Endothelial cell of umbilical vein (primary cell): ENCODE results near the gene ALDOC. TPM values are rescaled to one million over a fixed set of nuclear protein-coding genes. Genes with fewer than 3 reads are reported as not detected.

Experiments used
- BruUV-seq: library from RNA; stranded (reverse); fragments of 400-500 nt; replicated peaks from 2 replicates; lab custom pipeline; 2021; lab: Mats Ljungman, UMichigan
- CTCF ChIA-PET: fragments of 300-600, 350-600 bp; sonication (Branson Sonifier 250); formaldehyde crosslinking; loops from one replicate; lab custom pipeline; 2021; ENCODE audit warnings: antibody characterized with exemption, inconsistent platforms; lab: Charles Lee
- POLR2A ChIA-PET: fragments of 300-600, 350-600 bp; sonication (Branson Sonifier 250); formaldehyde crosslinking; loops from one replicate; lab custom pipeline; 2021; ENCODE audit warnings: antibody characterized with exemption, inconsistent platforms; lab: Charles Lee
- DNase-seq: peaks from one replicate; pipeline ENCODE4 v3.0.0-alpha.2; 2011; ENCODE audit warnings: low read depth, low spot score
- FAIRE-seq: peaks from 2 replicates; lab custom pipeline; 2011; peaks lifted over from hg19 to GRCh38; lab: Jason Lieb, UNC
- H2AFZ ChIP-seq: 2 replicates; pipeline ENCODE4 v1.6.0; 2012; ENCODE audit warnings: low read depth, low read length, control low read depth, inconsistent platforms
- H3K27ac ChIP-seq: 2 replicates; pipeline ENCODE4 v1.5.1; 2011; ENCODE audit warnings: low read depth, mild to moderate bottlenecking, control low read depth, low read length, moderate library complexity; ENCODE audit not compliant: insufficient read depth
- H3K27me3 ChIP-seq, 2 experiments: 2 replicates each; pipeline versions ENCODE4 v1.6.0 to v1.6.1; 2011; ENCODE audit warnings: low read length in 2 of 2, mixed read lengths in 1 of 2; ENCODE audit not compliant: control insufficient read depth in 2 of 2, insufficient read depth in 2 of 2
- H3K36me3 ChIP-seq, 2 experiments: 2 replicates in 1 of 2; 3 replicates in 1 of 2; pipeline ENCODE4 v1.5.1; 2011; ENCODE audit warnings: low read length in 2 of 2, mild to moderate bottlenecking in 1 of 2, moderate library complexity in 1 of 2; ENCODE audit not compliant: control insufficient read depth in 2 of 2, insufficient read depth in 2 of 2; ENCODE audit errors: extremely low read depth in 1 of 2
- H3K4me1 ChIP-seq: 3 replicates; pipeline ENCODE4 v1.5.1; 2011; ENCODE audit warnings: mild to moderate bottlenecking, low read length; ENCODE audit not compliant: control insufficient read depth, insufficient read depth; ENCODE audit errors: extremely low read depth
- H3K4me2 ChIP-seq: 2 replicates; pipeline ENCODE4 v1.6.1; 2011; ENCODE audit warnings: low read length, control low read depth, mixed read lengths; ENCODE audit not compliant: insufficient read depth
- H3K4me3 ChIP-seq, 3 experiments: fragments of 200-600 bp in 1 of 3; sonication (generic), shearing (Covaris generic) in 1 of 3; replicated peaks in 1 of 3; 2 replicates each; pipeline ENCODE4 v1.5.1; 2011 to 2016; ENCODE audit warnings: control low read depth in 3 of 3, low read length in 3 of 3, mild to moderate bottlenecking in 2 of 3, inconsistent platforms in 1 of 3, low read depth in 1 of 3, moderate library complexity in 1 of 3; ENCODE audit not compliant: insufficient read depth in 1 of 3
- H3K79me2 ChIP-seq: 2 replicates; pipeline ENCODE4 v1.6.0; 2012; ENCODE audit warnings: low read length, inconsistent platforms; ENCODE audit not compliant: control insufficient read depth, insufficient read depth
- H3K9ac ChIP-seq: replicated peaks from 2 replicates; pipeline ENCODE3; 2011; ENCODE audit warnings: low read length, control low read depth; ENCODE audit not compliant: insufficient read depth; ENCODE audit errors: extremely low read depth
- H3K9me1 ChIP-seq: replicated peaks from 3 replicates; pipeline ENCODE4 v1.6.0; 2011; ENCODE audit warnings: mild to moderate bottlenecking, low read length; ENCODE audit not compliant: control insufficient read depth, insufficient read depth; ENCODE audit errors: extremely low read depth
- H3K9me3 ChIP-seq: replicated peaks from 2 replicates; pipeline ENCODE4 v1.5.1; 2012; ENCODE audit warnings: low read length, inconsistent platforms; ENCODE audit not compliant: control insufficient read depth, insufficient read depth
- H4K20me1 ChIP-seq: replicated peaks from 2 replicates; pipeline ENCODE3; 2011; ENCODE audit warnings: mild to moderate bottlenecking, low read length; ENCODE audit not compliant: control insufficient read depth, insufficient read depth; ENCODE audit errors: extremely low read depth
- EZH2 ChIP-seq: IDR thresholded peaks from 2 replicates; pipeline ENCODE4 v1.6.1; 2012; ENCODE audit warnings: borderline replicate concordance, low read depth, mild to moderate bottlenecking, moderate library complexity, low read length, inconsistent platforms; ENCODE audit not compliant: severe bottlenecking
- FOS ChIP-seq: IDR thresholded peaks from 2 replicates; pipeline ENCODE4 v1.6.1; 2011; ENCODE audit warnings: mild to moderate bottlenecking, low read length, moderate library complexity, borderline replicate concordance; ENCODE audit not compliant: insufficient read depth
- GATA2 ChIP-seq: IDR thresholded peaks from 2 replicates; pipeline ENCODE4 v1.7.0; 2011; ENCODE audit warnings: low read depth, mild to moderate bottlenecking, moderate library complexity, mixed read lengths, low read length; ENCODE audit not compliant: insufficient read length, insufficient read depth
- JUN ChIP-seq: IDR thresholded peaks from 2 replicates; pipeline ENCODE4 v1.6.1; 2011; ENCODE audit warnings: borderline replicate concordance, low read depth; ENCODE audit not compliant: insufficient read length, insufficient read depth
- MYC ChIP-seq: IDR thresholded peaks from one replicate; pipeline ENCODE4 v1.6.1; 2011; ENCODE audit warnings: mild to moderate bottlenecking, low read depth, low read length
- POLR2A ChIP-seq: IDR thresholded peaks from 2 replicates; pipeline ENCODE4 v1.6.1; 2012; ENCODE audit warnings: low read depth, mild to moderate bottlenecking, control low read depth, low read length
- POLR2AphosphoS5 ChIP-seq: IDR thresholded peaks from 2 replicates; pipeline ENCODE4 v1.6.1; 2012; ENCODE audit warnings: low read depth, mild to moderate bottlenecking, control low read depth, low read length, moderate library complexity; ENCODE audit not compliant: insufficient read depth
- dilution Hi-C: fragments of 300-500 bp; cut with MboI; formaldehyde crosslinking; loops from one replicate; pipeline ENCODE4 v1.15.0; 2019; ENCODE audit warnings: low sequenced_read_pairs; ENCODE audit not compliant: extremely low pct_ligation_motif_present
- intact Hi-C: fragments of 100-400 bp; cut with micrococcal nuclease; formaldehyde crosslinking; loops from one replicate; pipeline ENCODE4 v1.10.0; 2022
- polyA plus RNA-seq, 4 experiments: library from polyadenylated mRNA; depleted of rRNA in 3 of 4; stranded (reverse) in 3 of 4; unstranded in 1 of 4; fragments of >200 nt; gene quantifications; 2 replicates each; pipeline versions ENCODE4 v1.2.1 to v1.2.3, GENCODE V29; 2011 to 2012; ENCODE audit warnings: missing spikeins in 1 of 4
- total RNA-seq: library from RNA; stranded (reverse); gene quantifications from 2 replicates; pipeline ENCODE4 v1.2.3, GENCODE V29; 2021
- TF ChIP-seq, protein P1 (sequence below): IDR thresholded peaks from 2 replicates; pipeline ENCODE4 v1.6.1; 2011; ENCODE audit not compliant: insufficient read depth, insufficient read length
- TF ChIP-seq, protein P2 (sequence below), 2 donors: IDR thresholded peaks; 1 replicate in 1 of 2; 2 replicates in 1 of 2; pipeline ENCODE4 v1.5.1; 2011; ENCODE audit warnings: low read length in 2 of 2, mild to moderate bottlenecking in 2 of 2, moderate library complexity in 2 of 2, control low read depth in 1 of 2, inconsistent platforms in 1 of 2, low read depth in 1 of 2; ENCODE audit not compliant: insufficient read depth in 1 of 2; ENCODE audit errors: extremely low read depth in 1 of 2

Gene ALDOC
- total and polyA plus RNA-seq, 2 donors (not counting 3 experiments of a cell fraction or from before 2014, with no cell fraction given) = 7.2 to 18.9 TPM

DNA sequence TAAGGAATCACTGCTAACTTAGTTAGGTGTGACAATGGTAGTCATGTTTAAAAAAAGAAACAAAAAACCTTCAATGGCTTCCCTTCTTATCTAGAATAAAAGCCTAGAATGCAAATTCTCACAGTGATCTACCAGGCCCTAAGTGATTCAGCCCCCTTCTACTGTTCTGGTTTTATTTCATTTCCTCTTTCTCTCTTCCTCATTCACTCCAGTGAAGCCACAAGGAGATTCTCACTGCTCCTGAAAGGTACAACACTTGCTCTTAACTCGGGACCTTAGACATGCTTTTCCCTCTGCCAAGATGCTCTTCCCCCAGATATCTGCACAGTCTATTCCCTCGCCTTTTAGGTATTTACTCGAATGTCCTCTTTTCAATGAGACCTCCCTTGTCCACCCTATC lies 9.1 kb downstream of the ALDOC start:
- CTCF ChIA-PET = no interaction called here
- POLR2A ChIA-PET = no interaction called here
- Histone ChIP-seq H3K9me3 (no peaks in the 10 kb centered on the region), H3K36me3 (peaks cover 0 to 5% of the 10 kb centered on the region in 2 experiments), H3K4me2 (no peak overlapping the region), H3K9me1 (no peaks in the 10 kb centered on the region), H3K27me3 (no peaks in the 10 kb centered on the region), H3K4me1 (peaks cover 10% of the 10 kb centered on the region), H3K9ac (no peak overlapping the region), H4K20me1 (no peaks in the 10 kb centered on the region), H2AFZ (no peak overlapping the region), H3K27ac (no peak overlapping the region), H3K79me2 (peaks cover 17% of the 10 kb centered on the region), H3K4me3 (no peak overlapping the region)
- FAIRE-seq (no peak), DNase-seq (no peak)
- intact Hi-C loops = no loop called here
- no TSS peak for BruUV-seq
- TF ChIP-seq POLR2A (no peak), GATA2 (no peak), POLR2AphosphoS5 (no peak), FOS (no peak), EZH2 (no peak), JUN (no peak), MYC (no peak)
- TF ChIP-seq, protein P1, sequence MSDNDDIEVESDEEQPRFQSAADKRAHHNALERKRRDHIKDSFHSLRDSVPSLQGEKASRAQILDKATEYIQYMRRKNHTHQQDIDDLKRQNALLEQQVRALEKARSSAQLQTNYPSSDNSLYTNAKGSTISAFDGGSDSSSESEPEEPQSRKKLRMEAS = no peak
- TF ChIP-seq, protein P2, sequence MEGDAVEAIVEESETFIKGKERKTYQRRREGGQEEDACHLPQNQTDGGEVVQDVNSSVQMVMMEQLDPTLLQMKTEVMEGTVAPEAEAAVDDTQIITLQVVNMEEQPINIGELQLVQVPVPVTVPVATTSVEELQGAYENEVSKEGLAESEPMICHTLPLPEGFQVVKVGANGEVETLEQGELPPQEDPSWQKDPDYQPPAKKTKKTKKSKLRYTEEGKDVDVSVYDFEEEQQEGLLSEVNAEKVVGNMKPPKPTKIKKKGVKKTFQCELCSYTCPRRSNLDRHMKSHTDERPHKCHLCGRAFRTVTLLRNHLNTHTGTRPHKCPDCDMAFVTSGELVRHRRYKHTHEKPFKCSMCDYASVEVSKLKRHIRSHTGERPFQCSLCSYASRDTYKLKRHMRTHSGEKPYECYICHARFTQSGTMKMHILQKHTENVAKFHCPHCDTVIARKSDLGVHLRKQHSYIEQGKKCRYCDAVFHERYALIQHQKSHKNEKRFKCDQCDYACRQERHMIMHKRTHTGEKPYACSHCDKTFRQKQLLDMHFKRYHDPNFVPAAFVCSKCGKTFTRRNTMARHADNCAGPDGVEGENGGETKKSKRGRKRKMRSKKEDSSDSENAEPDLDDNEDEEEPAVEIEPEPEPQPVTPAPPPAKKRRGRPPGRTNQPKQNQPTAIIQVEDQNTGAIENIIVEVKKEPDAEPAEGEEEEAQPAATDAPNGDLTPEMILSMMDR (IDR thresholded peaks at IDR 0.05; ENCODE audit: extremely low read depth in 1 of 2, insufficient read depth in 1 of 2, low read depth in 1 of 2, low read length in 2 of 2) = no peak
- dilution Hi-C loops = no loop called here
